DND-41 (cell line): ENCODE data around the gene SEC61G.

ENCODE experiments used
- ATAC-seq: fragments of 200-7000 bp; cut with Tn5 transposase; 3 replicates; pipeline ENCODE4 v1.9.1; 2021; ENCODE audit warnings: low read depth; ENCODE audit not compliant: insufficient read depth
- DNase-seq: peaks from one replicate; pipeline ENCODE4 v3.0.0-alpha.2; 2020
- H2AFZ ChIP-seq: 2 replicates; pipeline ENCODE4 v1.6.0; 2012; ENCODE audit warnings: low read depth, low read length
- H3K27ac ChIP-seq: 2 replicates; pipeline ENCODE4 v1.5.1; 2012; ENCODE audit warnings: low read length, inconsistent platforms
- H3K27me3 ChIP-seq: fragments of 200-600 bp; sonication (generic); 2 replicates; pipeline ENCODE4 v1.6.0; 2012; ENCODE audit warnings: low read length, mild to moderate bottlenecking, inconsistent platforms; ENCODE audit not compliant: insufficient read depth, poor library complexity
- H3K36me3 ChIP-seq: 2 replicates; pipeline ENCODE4 v1.5.1; 2012; ENCODE audit warnings: low read length, inconsistent platforms; ENCODE audit not compliant: insufficient read depth
- H3K4me1 ChIP-seq: 2 replicates; pipeline ENCODE4 v1.5.1; 2012; ENCODE audit warnings: mild to moderate bottlenecking, low read length; ENCODE audit not compliant: insufficient read depth
- H3K4me2 ChIP-seq: 2 replicates; pipeline ENCODE4 v1.6.0; 2012; ENCODE audit warnings: mild to moderate bottlenecking, moderate library complexity, low read length, inconsistent platforms; ENCODE audit not compliant: insufficient read depth
- H3K4me3 ChIP-seq, 2 experiments: fragments of 200-600 bp in 1 of 2; shearing (Covaris generic) in 1 of 2; 2 replicates each; pipeline ENCODE4 v1.5.1; 2012 to 2016; ENCODE audit warnings: inconsistent platforms in 2 of 2, low read length in 2 of 2, mild to moderate bottlenecking in 2 of 2, low read depth in 1 of 2, moderate library complexity in 1 of 2
- H3K79me2 ChIP-seq: 2 replicates; pipeline ENCODE4 v1.6.0; 2012; ENCODE audit warnings: low read length, inconsistent platforms; ENCODE audit not compliant: insufficient read depth
- H3K9ac ChIP-seq: 2 replicates; pipeline ENCODE4 v1.6.0; 2012; ENCODE audit warnings: low read depth, mild to moderate bottlenecking, inconsistent platforms, low read length, moderate library complexity
- H3K9me3 ChIP-seq: 2 replicates; pipeline ENCODE4 v1.5.1; 2012; ENCODE audit warnings: low read length, moderate library complexity, mild to moderate bottlenecking, inconsistent platforms; ENCODE audit not compliant: insufficient read depth, severe bottlenecking
- H4K20me1 ChIP-seq: 2 replicates; pipeline ENCODE4 v1.6.0; 2012; ENCODE audit warnings: low read length; ENCODE audit not compliant: insufficient read depth
- CTCF ChIP-seq: IDR thresholded peaks from 2 replicates; pipeline ENCODE4 v1.5.1; 2012; ENCODE audit warnings: borderline replicate concordance, low read length, moderate library complexity, mild to moderate bottlenecking; ENCODE audit not compliant: poor library complexity, severe bottlenecking; ENCODE audit errors: extremely low read depth
- EZH2 ChIP-seq: IDR thresholded peaks from 3 replicates; pipeline ENCODE4 v1.6.1; 2012; ENCODE audit warnings: borderline replicate concordance, low read depth, mild to moderate bottlenecking, moderate library complexity, low read length, inconsistent platforms; ENCODE audit not compliant: severe bottlenecking

SEC61G gene

GRCh38 chr7:54725255-54725654, 33.8 kb downstream of the SEC61G start:
- no peaks in the 10 kb centered on the region for H3K4me1 ChIP-seq
- H3K9ac ChIP-seq = no peak overlapping the region
- no peak for TF ChIP-seq EZH2
- TF ChIP-seq CTCF = no peak
- no peak for ATAC-seq
- no peaks in the 10 kb centered on the region for H3K9me3 ChIP-seq
- H4K20me1 ChIP-seq = no peaks in the 10 kb centered on the region
- no peak overlapping the region for H3K4me3 ChIP-seq
- H3K79me2 ChIP-seq = no peaks in the 10 kb centered on the region
- DNase-seq = no peak
- no peaks in the 10 kb centered on the region for H3K36me3 ChIP-seq
- peaks cover 4% of the 10 kb centered on the region for H3K27me3 ChIP-seq
- H3K27ac ChIP-seq = no peak overlapping the region
- H3K4me2 ChIP-seq = no peak overlapping the region
- H2AFZ ChIP-seq = no peak overlapping the region

- DNase-seq (no peak), ATAC-seq (no peak)
- Histone ChIP-seq H3K4me1 (no peaks in the 10 kb centered on the region), H3K4me3 (no peak overlapping the region), H3K27ac (no peak overlapping the region), H4K20me1 (no peaks in the 10 kb centered on the region), H2AFZ (no peak overlapping the region), H3K79me2 (no peaks in the 10 kb centered on the region), H3K36me3 (no peaks in the 10 kb centered on the region), H3K4me2 (no peak overlapping the region), H3K9me3 (no peaks in the 10 kb centered on the region), H3K27me3 (peaks cover 4% of the 10 kb centered on the region), H3K9ac (no peak overlapping the region)
- no peak for TF ChIP-seq CTCF
- no peak for TF ChIP-seq EZH2
Observed at GRCh38 chr7:54722502-54722901, 36.5 kb downstream of the SEC61G start.

GRCh38 chr7:54722026-54722425, 37.0 kb downstream of the SEC61G start:
- Histone ChIP-seq H3K27me3 (peaks cover 4% of the 10 kb centered on the region), H3K4me2 (no peak overlapping the region), H3K4me1 (no peaks in the 10 kb centered on the region), H3K27ac (no peak overlapping the region), H3K36me3 (no peaks in the 10 kb centered on the region), H4K20me1 (no peaks in the 10 kb centered on the region), H3K9ac (no peak overlapping the region), H3K4me3 (no peak overlapping the region), H3K9me3 (no peaks in the 10 kb centered on the region), H2AFZ (no peak overlapping the region), H3K79me2 (no peaks in the 10 kb centered on the region)
- DNase-seq (no peak), ATAC-seq (no peak)
- TF ChIP-seq CTCF (no peak), EZH2 (no peak)

- Histone ChIP-seq H3K4me1 (no peaks in the 10 kb centered on the region), H4K20me1 (no peaks in the 10 kb centered on the region), H3K36me3 (no peaks in the 10 kb centered on the region), H3K27ac (no peak overlapping the region), H3K4me3 (no peak overlapping the region), H3K9me3 (no peaks in the 10 kb centered on the region), H2AFZ (no peak overlapping the region), H3K79me2 (no peaks in the 10 kb centered on the region), H3K9ac (no peak overlapping the region), H3K4me2 (no peak overlapping the region), H3K27me3 (peaks cover 4% of the 10 kb centered on the region)
- no peak for DNase-seq
- TF ChIP-seq EZH2 (no peak), CTCF (no peak)
- ATAC-seq = no peak
Observed at GRCh38 chr7:54719974-54720373, 39.0 kb downstream of the SEC61G start.
